GM21526 (cell line): ENCODE data around the gene CD300LG.

Experiments used
- ATAC-seq: cut with Tn5 transposase; IDR thresholded peaks from one replicate; pipeline ENCODE4 v1.9.1; 2021; ENCODE audit warnings: moderate library complexity; ENCODE audit not compliant: unreplicated experiment, low FRiP score

CD300LG gene

DNA sequence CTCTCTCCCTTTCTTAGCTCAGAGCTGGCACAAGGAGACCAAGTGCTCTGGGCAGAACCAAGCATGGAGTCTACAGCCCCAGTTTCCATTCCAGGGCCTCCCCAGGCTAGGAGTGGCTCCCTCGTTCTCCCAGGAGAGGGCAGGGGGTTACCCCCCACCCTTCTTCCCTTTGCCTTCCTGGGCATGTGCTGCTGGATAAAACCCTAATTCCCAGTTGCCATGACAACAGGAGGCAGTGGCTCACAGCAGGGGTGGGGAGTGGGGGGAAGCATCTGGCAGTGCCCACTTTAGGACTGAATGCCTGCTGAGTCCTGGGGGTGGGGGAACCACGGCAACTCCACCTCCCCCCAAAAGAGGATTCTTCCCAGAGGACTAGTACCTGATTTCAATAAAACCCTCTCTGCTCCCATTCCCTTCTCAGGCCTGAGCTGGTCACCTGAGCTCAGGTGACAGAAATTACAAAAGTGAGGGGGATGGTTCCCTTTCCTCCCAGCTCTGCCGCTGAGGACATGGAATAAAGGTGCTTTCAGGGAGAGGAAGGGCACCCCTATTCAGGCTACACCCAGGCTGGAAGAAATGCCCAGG is 58.5 kb downstream of the CD300LG start:
- ATAC-seq = no peak

DNA sequence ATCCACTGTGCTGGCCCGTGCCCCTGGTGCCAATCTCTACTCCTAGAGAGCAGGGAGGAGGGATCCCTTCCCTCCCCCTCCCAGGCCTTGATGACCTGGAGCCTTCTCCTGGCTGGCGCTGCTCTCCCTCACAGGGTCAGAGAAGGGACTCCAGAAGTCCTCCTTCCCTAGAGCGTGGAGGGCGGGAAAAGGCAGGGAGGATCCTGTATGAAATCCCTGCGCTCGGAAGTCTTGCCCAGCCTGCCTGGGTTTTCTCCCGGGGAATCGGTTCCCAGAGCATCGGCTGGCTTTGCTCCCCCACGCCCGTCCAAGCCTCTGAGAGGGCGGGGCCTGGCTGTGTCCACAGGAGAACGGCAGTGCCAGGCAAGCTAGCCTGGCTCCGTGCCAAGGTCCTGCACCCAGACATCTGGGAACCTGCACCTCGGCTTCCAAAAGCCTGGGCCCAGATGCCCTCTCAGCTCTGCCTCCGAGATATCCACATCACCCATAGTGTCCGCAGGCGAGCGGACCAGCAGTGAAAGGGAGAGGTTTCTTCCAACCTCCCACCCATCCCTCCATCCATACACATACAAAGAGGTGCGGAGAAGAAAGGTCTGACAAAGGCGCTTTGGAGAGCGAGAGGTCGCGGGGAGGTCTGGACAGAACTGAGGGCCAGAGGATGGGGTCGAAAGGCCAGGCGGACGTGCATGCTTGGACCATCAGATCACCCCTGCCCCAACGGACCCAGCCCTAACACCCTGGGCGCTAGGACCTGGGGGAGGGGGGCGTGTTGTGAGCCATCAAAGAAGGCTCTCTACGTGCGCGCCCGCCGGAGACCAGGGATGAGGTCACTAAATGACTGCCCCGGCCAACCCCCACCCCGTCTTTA is 59.2 kb downstream of the CD300LG start:
- ATAC-seq = no peak

DNA sequence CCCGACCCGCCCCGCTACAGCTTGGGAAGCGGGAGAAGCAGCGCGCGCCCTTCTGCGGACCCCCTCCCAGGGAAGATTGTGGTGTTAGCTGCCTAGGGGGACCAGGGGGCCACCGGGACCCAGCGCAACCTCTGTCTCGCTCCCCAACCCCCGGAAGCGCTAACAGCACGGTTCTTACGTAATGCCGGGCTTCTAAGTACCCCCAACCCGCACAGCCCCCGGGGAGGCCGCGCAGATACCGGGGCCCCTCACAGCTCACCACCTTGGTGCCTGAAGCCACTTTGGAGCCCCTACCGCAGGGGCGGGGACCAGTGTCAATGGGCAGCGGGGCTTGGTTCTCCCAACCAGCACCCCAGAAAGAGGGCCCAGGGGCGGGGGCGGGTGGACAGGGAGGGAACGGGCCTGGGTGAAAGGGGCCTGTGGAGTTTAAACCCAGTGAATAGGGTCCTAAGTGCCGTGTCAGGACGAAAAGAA is 60.0 kb downstream of the CD300LG start:
- ATAC-seq = no peak

DNA sequence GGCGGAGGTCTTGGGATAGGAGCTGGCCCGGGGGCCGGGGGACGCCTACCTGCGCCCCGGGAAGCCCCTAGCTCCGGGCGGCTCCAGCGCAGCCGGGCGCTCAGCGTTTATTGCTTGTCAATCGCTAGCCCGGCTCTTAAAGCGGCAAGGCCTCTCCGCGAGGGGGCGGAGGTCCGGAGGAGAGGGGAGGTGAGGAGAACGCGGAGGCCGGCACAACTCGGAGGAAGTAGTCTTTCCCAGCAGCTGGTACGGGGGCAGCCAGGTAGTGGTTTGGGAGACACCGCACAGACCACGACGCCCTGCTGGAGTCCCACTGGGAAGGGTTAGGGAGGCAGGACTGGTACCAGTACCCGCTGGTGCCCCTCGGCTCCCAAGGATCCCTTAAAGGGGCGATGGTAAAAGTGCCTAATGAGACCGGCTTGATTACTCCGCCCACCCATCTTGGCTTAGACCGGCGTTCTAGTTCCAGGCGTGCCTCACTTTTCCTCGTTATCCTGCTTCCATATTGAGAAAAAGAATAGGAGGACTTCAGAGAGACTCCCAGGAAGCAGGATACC is 60.5 kb downstream of the CD300LG start, which contains the start of gene MPP2:
TSS of gene MPP2 (minus strand) at position 112 of the 557 bp plus-strand sequence. CDS start 3,076 bp downstream, outside the sequence.
- ATAC-seq = no peak

DNA sequence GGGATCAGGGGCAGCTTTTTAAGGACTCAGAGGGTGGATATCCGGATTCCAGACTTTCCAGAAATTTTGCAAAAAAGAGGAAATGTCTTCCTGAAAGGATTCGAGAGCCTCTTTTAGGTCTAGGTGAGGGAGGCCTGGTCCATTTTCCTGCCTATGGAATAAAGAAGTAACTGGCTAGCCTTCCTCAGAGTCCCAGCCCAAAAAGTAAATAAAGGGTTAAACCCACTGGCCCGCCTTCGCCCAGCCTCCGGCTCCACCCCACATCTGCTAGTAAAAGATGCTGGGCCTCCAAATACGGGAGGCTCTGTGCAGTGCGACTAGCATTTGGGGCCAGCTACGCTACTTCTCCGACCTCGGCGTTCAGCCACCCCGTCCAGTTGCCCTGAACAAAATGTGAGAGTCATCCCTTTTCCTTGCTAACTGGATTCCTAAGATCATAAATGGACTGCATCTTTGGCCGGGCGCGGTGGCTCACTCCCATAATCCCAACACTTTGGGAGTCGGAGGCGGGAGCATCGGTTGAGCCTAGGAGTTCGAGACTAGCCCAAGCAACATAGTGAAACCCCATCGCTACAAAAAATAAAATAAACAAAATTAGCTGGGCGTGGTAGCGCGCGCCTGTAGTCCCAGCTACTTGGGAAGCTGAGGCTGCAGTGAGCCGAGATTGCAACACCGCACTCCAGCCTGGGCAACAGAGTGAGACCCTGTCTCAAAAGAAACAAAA is 61.2 kb downstream of the CD300LG start:
- no peak for ATAC-seq

DNA sequence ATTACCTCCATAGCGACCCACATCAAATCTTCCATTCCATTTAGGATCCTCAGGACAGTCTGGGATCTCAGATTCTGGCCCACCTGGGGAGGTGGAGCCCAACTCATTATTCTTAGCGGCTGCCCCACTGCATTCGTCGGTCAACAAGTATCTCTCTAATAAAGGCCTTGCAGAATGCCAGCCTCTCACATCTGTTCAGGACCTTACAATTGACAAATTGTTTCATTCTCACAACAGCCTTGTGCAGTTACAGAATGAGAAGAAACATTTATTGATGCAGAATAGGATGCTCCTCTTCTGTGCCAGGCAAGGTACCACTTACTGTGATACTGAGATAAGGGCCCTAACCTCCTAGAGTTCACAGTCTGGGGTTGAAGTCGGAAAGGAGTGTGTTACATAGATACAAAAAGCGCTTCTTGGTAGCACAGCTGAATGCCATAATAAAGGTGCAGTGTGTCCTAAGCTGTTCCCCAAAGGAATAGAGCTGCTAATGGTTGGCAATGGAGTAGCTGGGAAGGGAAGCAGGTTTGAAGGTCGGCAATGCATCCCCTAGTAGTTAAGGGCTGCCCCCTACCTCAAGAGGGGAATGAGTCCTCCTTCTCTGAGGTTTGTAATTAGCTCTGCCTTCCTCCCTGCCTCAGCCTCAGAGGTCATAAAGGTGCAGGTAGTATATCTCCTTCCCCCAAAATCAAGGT is 62.7 kb downstream of the CD300LG start:
- no peak for ATAC-seq

DNA sequence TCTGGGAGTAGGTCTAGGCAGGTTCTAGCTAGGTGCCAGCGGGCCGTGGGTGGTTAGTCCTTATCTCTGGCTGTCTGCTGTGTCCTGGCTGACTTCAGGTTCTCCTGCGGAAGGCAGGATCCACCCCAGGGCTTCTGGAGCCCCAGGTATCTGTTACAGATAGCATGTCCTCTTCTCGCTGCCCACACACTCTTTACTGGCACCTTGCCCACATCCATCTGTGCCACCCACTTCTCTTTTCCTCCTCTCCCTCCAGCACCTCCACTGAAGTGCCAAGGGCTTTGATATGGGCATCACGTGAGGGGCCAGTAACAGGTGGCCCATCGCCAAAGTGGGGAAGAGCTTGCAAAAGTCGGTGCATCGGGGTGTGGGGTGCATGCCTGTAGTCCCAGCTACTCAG is 64.9 kb downstream of the CD300LG start:
- ATAC-seq = no peak

DNA sequence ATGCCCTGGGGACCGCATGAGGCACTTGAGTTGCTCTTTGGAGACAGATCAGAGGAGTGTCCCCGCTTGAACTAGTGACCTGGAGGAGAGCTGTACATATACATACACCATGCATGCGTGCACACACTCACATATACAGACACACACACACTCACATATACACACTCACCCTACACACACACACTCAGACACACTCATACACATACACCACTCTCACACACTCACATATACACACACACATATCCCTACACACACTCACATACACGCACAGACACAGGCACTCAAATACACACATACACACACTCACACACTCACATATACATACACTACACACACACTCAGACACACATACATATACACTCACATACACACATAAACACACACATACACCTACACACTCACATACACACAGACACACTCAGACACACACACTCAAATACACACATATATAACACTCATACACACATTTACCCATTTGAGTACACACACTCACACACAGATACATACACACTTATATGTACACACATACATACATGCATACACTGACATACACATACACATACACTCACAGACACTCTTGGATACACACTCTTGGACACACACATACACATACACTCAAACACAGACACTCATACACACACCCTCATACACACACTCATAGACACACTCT is 65.8 kb downstream of the CD300LG start:
- ATAC-seq = no peak
